Uterus (tissue), 2 donors: ENCODE results near the gene NFATC1.

ENCODE experiments used
- CTCF ChIP-seq, 4 experiments: fragments of 200-600 bp in 2 of 4; fragments of 450-650 bp in 2 of 4; sonication (generic) in 2 of 4; IDR thresholded peaks; one replicate each; pipeline ENCODE4 v1.5.1; 2016 to 2019; ENCODE audit warnings: antibody characterized with exemption in 4 of 4, mild to moderate bottlenecking in 2 of 4, moderate library complexity in 1 of 4
- POLR2A ChIP-seq, 2 donors: fragments of 450-650 bp; IDR thresholded peaks; one replicate each; pipeline ENCODE4 v1.6.1; 2016; ENCODE audit warnings: antibody characterized with exemption in 2 of 2, mild to moderate bottlenecking in 1 of 2, moderate library complexity in 1 of 2

GRCh38 chr18:79432376-79433120 lies 36.8 kb downstream of the NFATC1 start:
- TF ChIP-seq CTCF (IDR thresholded peaks at IDR 0.05) (no peak), POLR2A (IDR thresholded peaks at IDR 0.05) (no peak)
